SU-DHL-6 (cell line): ENCODE data around the gene KRT79.

Source experiments
- EZH2phosphoT487 ChIP-seq: fragments of 200-600 bp; sonication (generic), shearing (Covaris generic); conservative IDR thresholded peaks from 2 replicates; pipeline ENCODE4 v1.6.1; 2018; ENCODE audit warnings: mild to moderate bottlenecking, antibody characterized with exemption, low read length, moderate library complexity, mixed read lengths
- TF ChIP-seq, protein P1 (sequence below): fragments of 200-600 bp; sonication (generic); IDR thresholded peaks from one replicate; pipeline ENCODE4 v1.5.1; 2017; ENCODE audit warnings: antibody characterized with exemption, mild to moderate bottlenecking, low read length, moderate library complexity; ENCODE audit not compliant: insufficient read depth, poor library complexity, severe bottlenecking

DNA sequence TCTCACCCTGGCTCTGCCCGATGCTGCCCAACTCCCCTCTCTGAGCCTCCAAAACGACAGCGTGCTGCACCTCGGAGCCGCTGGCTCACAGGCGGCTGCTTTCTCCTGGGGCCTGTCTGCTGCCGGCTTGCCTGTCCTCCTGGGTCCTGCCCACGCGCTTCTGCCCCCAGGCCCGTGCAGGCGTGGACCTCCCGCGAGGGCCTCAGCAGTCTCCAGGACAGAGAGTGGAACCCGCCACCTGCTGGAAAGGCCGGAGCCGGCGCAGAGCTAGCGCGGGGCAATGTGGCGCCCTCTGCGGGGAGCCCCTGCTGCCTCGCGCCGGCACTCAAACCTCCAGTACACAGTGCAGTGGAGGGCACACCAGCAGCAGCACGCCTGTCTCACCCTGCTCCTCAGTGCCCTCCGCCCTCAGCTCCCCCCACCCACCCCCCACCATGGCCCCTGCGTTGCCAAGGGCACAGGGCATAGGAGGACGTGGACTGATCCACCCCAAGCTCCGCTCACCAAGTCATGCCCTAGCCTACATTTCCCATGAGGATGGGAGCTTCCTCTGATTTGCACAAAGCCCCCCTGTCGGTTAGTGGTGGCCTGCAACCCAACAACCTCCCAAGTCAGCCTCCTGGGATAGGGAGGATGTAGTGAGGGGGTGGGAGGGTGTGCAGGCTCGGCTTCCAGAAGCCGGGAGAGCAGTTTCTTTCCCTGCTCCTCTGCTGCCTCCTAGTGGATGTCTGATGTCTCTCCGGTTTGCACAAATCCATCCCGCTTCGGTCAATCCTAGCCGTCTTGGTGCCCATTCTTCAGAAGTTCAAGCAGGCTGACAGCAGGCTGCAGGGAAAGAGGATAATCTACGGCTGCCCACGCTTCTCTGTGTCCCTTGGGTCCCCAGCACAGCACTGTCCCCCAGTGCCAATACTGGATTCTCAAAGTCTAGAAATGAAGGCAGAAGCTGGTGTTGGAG is 45.6 kb upstream of the KRT79 start:
- TF ChIP-seq, protein P1, sequence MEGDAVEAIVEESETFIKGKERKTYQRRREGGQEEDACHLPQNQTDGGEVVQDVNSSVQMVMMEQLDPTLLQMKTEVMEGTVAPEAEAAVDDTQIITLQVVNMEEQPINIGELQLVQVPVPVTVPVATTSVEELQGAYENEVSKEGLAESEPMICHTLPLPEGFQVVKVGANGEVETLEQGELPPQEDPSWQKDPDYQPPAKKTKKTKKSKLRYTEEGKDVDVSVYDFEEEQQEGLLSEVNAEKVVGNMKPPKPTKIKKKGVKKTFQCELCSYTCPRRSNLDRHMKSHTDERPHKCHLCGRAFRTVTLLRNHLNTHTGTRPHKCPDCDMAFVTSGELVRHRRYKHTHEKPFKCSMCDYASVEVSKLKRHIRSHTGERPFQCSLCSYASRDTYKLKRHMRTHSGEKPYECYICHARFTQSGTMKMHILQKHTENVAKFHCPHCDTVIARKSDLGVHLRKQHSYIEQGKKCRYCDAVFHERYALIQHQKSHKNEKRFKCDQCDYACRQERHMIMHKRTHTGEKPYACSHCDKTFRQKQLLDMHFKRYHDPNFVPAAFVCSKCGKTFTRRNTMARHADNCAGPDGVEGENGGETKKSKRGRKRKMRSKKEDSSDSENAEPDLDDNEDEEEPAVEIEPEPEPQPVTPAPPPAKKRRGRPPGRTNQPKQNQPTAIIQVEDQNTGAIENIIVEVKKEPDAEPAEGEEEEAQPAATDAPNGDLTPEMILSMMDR, result peak; percentile 52
- no peak for TF ChIP-seq EZH2phosphoT487
